ENCODE measurements around the gene NPC1L1. TPM values are rescaled to one million over a fixed set of nuclear protein-coding genes. Genes with fewer than 3 reads are reported as not detected.

The NPC1L1 gene
- total RNA-seq, 2 donors from 2014 or later: 0.06 to 0.14 TPM

DNA sequence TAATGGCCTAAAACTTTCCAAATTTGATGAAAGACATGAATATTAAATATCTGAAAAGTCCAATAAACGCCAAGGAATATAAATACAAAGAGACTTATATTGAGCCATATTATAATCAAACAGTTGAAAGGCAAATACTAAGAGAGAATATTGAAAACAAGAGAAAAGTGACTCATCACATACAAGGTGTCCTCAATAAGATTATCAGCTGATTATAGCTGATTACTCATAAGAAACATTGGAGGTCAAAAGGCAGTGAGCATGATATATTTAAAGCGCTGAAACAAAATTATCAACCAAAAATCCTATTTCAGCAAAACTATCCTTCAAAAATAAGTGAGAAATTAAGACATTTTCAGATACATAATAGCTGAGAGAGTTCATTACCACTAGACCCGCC, 7.8 kb upstream of the NPC1L1 start:
- ATAC-seq: peak in 1 of 2 donors; percentile 67
- H3K9me3 Mint-ChIP-seq: no peaks in the 10 kb centered on the region
- DNase-seq (ENCODE audit: low spot score in 2 of 2): no peak
- no peaks in the 10 kb centered on the region for H3K36me3 Mint-ChIP-seq
- no peak overlapping the region for H3K27ac Mint-ChIP-seq

DNA sequence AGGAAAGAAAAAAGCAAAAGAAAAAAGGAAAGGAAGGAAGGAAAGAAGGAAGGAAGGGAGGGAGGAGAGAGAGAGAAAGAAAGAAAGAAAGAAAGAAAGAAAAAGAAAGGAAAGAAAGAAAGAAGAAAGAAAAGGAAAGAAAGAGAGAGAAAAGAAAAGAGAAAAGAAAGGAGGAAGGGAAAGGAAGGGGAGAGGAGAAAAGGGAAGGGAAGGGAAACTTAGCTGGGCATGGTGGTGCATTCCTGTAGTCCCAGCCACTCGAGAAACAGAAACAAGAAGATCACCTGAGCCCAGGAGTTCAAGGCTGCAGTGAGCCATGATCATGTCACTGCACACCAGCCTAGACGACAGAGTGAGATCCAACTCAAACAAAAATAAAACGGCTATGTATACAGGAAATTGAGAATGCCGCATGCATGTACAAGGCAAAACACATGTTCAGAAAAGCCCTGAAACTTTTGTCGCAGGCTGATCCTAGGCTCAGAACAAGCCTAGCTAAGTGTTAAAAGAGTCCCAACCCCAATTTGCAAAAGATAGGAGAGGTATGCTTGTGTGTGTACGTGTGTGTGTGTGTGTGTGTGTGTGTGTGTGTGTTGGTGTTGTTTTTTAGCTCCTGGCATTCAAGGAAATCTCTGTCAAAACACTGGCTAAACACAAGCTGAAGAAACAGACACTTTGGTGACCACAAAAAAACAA, 6.6 kb upstream of the NPC1L1 start:
- no peaks in the 10 kb centered on the region for H3K36me3 Mint-ChIP-seq
- peak overlapping the region in 1 of 2 donors; percentile 62 for H3K27ac Mint-ChIP-seq
- DNase-seq (ENCODE audit: low spot score in 2 of 2): no peak
- H3K9me3 Mint-ChIP-seq: no peaks in the 10 kb centered on the region
- no peak for ATAC-seq

DNA sequence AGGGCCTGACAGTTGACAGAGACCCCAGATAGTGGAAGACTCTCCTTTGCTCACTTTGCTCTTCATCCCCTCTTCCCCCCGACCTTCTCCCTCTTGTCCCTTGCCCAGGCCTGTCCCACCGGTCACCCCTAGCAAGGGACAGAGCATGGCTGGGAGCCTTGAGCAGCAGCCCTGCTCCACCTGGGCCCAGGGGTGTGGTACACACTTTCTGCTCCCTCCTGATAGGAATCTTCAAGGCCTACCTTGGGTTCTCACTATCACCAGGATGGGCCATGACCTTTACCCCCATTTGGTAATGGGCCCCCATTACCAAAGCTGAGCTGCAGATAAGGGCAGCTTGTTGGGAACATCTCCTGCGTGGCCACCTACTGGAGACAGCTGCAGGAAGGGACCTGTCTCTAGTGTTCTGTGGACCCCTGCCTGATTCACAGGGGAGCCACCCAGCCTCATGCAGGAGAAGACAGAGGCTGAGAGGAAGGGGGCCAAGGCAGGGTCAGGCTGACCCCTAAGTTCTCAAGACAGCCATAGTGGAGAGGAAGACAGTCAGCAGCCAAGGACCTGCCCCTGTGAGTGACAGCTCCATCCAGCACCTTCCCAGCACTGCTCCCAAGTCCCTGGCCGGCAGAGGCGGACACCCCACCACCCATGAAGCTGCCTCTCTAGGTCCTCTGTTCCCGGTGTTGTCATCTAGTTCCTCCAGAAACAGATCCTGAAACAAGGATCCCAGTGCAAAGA, 913 bp upstream of the NPC1L1 start:
- DNase-seq (ENCODE audit: low spot score in 2 of 2) (no peak), ATAC-seq (no peak)
- Mint-ChIP-seq H3K27ac (peak overlapping the region in 1 of 2 donors; percentile 30), H3K9me3 (no peaks in the 10 kb centered on the region), H3K36me3 (no peaks in the 10 kb centered on the region)

DNA sequence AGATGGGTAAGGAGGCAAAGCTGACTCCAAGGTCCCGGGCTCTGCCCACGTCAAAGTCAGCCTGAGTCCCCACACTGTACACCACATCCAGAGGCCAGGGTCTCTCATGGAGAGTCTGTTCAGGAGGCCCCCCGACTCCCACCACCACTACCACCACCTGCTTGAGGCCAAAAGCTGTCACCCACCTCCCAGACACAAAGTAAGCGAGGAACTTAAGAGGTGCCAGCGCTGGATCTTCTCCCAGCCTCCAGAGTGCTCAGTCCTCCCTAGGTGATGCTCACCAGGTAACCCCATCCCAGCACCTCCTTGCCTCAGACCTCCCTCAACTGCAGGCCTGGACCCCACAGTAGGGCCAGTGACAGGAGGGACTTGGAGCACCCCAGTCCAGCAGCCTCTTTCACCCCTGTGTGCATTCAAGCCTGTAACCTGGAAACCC, 520 bp downstream of the NPC1L1 start:
- no peaks in the 10 kb centered on the region for H3K36me3 Mint-ChIP-seq
- no peaks in the 10 kb centered on the region for H3K9me3 Mint-ChIP-seq
- H3K27ac Mint-ChIP-seq: no peak overlapping the region
- no peak for DNase-seq (ENCODE audit: low spot score in 2 of 2)
- ATAC-seq: no peak

DNA sequence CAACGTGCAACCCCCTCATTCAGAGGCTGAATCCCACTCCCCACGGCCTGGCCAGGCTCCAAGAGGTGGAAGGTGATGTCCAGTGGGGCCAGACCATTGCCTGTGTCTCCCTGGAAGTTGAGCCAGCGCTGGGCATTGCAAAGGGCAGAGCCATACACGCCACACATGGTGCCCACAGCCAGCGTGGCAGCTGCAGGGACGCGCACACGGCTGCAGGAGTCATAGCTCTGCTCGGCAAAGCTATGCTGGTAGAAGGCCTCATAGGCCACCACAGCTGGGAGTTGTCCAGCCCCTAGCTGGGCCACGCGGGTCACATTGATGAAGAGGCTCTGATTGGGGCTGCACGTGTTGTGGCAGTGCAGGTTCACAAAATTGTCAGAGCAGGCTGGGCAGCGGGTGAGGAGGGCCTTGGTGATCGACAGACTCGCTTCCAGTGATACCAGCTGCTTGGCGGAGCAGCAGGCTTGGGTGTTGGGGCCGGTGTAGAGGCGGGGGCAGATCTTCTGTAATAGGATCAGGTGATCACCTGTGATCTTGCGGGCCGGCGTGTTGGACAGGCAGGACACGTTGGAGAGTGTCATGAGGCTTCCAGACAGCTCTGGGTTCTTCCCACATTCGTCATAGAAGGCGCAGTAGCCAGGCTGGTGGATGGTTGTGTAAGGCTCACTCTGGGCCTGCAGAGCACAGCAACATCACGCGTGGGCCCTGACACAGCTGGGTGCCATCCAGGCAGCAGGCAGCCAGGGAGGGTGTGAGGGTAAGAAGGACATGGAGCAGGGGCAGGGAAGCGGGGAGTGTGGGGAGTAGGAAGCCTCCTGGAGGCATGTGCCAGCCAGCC, 1.2 kb downstream of the NPC1L1 start:
- Mint-ChIP-seq H3K9me3 (no peaks in the 10 kb centered on the region), H3K27ac (peak overlapping the region in 1 of 2 donors; percentile 36), H3K36me3 (no peaks in the 10 kb centered on the region)
- DNase-seq (ENCODE audit: low spot score in 2 of 2): no peak
- ATAC-seq: no peak

DNA sequence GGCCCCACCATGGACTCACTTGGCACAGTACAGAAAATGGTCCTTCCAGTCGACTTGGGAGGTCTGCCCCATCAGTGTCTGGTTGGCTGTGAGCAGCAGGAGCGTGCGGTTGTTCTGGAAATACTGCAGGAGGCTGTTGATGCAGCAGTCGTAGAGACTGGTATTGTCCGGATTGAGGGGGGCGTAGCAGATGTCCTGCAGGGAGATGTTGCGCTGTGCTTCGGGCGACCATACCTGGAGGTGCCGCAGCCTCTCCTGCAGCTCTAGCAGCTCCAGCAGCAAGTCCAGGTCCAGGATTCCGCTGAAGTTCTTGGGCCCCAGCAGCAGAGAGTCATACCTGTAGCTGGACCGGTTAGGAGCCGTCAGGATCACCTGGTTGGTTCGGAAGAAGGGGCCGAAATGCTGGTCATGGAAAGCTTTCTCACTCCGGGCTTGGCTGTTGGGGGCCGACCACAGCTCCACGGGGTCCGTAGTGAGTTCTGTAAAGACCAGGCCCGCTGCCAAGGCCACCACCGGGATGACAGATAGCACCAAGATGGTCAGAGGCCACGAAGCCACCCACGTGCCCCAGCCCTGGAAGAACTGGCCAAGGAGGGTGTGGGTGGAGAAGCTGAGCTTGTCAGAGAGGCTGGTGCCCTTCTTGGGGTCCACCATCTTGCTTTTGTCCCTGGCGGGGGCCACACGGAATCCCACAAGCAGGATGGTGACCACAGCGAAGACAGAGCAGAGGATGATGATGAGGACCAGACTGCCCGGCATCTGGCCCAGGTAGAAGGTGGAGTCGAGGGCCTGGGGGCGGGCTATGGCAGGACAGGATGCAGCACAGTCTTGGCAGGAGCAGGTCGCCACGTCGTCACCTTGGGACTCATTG, 2.1 kb downstream of the NPC1L1 start:
- Mint-ChIP-seq H3K9me3 (no peaks in the 10 kb centered on the region), H3K27ac (no peak overlapping the region), H3K36me3 (no peaks in the 10 kb centered on the region)
- DNase-seq (ENCODE audit: low spot score in 2 of 2) (no peak), ATAC-seq (no peak)

DNA sequence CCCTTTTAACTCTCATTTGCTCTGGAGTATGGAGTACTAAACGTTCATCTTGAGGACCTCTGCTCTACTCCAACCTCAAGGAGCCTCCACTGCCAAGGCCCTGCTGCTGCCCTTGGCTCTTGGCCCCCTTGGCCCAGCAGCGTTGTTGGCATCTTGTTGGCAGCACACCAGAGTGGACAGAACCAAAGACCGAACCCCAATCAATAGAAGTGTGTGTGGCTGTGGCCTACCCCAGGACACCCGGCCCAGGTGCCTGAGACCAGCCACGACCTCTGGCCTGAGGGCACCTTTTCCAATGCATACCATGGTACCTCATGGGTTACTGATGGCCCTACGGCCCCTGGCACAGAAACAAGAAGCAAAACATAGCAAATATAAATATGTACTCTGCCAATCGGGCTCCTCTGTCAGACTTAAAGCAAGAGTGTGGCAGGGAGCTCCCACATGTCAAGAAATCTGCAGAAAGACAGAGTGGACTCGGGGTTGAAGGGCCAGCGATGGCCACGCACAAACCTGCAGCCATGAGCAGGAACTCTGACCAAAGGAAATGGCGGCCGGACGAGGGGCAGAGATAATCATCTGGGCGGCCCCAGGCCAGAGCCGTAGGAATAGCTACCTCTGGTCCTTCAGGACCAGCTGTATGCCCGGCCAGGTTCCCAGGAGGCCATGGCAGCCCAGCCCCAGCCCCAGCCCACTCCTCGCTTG, 2.9 kb downstream of the NPC1L1 start:
- DNase-seq (ENCODE audit: low spot score in 2 of 2): no peak
- no peak for ATAC-seq
- Mint-ChIP-seq H3K36me3 (no peaks in the 10 kb centered on the region), H3K27ac (no peak overlapping the region), H3K9me3 (no peaks in the 10 kb centered on the region)

DNA sequence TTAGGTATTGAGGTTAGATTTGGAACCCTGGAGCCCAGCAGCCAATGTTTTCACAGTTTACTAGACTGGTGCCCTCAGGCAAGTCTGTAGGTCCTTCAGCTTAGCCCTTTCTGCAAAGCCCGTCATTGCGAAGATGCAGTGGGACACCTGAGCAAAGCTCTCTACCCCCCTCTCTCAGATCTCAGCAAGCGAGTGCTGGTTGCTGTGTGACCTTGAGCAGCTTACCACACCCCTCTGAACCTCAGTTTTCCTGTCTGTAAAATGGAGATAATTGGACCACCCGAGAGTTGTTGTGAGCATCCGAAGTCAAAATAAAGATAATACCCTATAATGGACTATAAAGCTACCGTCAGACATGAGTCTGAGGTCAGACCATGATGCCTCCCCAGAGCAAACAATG, 3.7 kb downstream of the NPC1L1 start:
- peak overlapping the region in 1 of 2 donors; percentile 6 for H3K27ac Mint-ChIP-seq
- no peak for ATAC-seq

DNA sequence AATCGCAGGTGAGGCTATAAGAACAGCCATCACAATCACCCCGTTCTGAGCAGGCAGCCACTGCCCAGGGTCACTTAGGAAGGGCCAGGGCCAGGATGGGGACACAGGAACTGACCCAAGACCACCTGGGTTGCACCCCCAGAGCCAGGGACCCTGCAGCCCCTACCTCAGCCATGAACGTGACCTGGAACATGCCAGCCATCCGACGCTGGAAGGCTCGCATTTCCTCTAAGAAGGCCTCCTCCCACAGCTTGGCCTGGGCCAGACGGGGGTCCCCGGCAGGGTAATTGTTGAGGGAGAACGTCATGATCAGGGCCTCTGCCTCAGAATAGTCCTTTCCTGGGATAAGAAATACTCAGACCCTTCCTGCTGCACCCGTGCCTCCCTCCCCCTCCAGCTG, 5.0 kb downstream of the NPC1L1 start:
- no peak for ATAC-seq
- H3K27ac Mint-ChIP-seq: no peak overlapping the region
- DNase-seq (ENCODE audit: low spot score in 2 of 2): no peak
- no peaks in the 10 kb centered on the region for H3K9me3 Mint-ChIP-seq
- no peaks in the 10 kb centered on the region for H3K36me3 Mint-ChIP-seq

More for the DNA sequence above, 3.7 kb downstream of the NPC1L1 start:
- no peaks in the 10 kb centered on the region for H3K36me3 Mint-ChIP-seq
- no peaks in the 10 kb centered on the region for H3K9me3 Mint-ChIP-seq
- no peak for DNase-seq (ENCODE audit: low spot score in 2 of 2)

DNA sequence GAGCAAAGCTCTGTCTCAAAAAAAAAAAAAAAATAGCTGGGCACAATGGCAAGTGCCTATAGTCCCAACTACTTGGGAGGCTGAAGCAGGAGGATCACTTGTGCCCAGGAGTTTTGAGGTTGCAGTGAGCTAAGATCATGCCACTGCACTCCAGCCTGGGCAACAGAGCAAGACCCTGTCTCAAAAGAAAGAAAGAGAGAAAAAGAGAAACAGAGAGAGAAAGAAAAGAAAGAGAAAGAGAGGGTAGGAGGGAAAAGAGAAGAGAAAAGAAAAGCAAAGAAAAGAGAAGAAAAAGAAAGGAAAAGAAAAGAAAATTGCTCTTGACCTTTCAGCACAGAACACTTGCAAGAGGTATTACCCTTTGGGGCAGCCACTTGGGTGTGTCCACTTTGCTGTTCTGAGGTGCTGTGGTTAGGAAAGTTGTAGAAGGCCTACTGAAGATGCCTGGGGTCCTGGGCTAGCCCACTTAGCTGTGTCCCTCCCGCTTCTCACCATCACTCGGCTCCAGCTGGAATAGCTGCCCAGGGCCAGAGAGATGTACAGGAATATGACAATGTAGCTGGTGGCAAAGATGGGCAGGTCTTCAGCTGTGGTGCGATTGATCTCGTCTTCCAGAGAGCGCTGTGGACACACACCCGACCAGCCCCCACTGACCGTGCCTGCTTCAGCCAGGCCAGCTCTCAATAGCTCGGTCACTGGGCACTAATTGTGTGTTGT, 5.6 kb downstream of the NPC1L1 start:
- H3K9me3 Mint-ChIP-seq: no peaks in the 10 kb centered on the region
- no peak for DNase-seq (ENCODE audit: low spot score in 2 of 2)
- ATAC-seq: no peak
- no peaks in the 10 kb centered on the region for H3K36me3 Mint-ChIP-seq
- H3K27ac Mint-ChIP-seq: peak overlapping the region in 1 of 2 donors; percentile 32

DNA sequence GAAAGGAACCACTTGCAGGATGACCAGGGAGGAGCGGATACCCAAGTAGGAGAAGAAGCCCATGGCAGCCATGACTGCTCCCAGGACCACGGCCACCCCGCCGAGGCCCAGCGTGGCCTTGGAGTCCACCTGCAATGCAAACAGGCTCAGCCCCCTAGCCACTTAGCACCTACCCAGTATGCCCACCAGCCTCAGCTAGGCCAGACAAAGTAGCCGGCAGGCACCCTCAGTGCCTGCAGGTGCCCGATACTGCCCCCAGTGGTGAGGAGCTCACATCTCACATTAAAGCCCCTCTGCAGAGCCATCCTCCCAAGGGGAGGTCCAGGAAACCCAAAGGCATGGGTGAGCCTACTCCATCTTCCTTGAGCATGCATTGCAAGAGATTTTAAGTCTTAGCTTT, 6.6 kb downstream of the NPC1L1 start:
- no peaks in the 10 kb centered on the region for H3K36me3 Mint-ChIP-seq
- ATAC-seq (peak; percentile 77 to 80), DNase-seq (ENCODE audit: low spot score in 2 of 2) (peak in 1 of 2 donors; percentile 66)
- H3K27ac Mint-ChIP-seq: no peak overlapping the region
- H3K9me3 Mint-ChIP-seq: no peaks in the 10 kb centered on the region

DNA sequence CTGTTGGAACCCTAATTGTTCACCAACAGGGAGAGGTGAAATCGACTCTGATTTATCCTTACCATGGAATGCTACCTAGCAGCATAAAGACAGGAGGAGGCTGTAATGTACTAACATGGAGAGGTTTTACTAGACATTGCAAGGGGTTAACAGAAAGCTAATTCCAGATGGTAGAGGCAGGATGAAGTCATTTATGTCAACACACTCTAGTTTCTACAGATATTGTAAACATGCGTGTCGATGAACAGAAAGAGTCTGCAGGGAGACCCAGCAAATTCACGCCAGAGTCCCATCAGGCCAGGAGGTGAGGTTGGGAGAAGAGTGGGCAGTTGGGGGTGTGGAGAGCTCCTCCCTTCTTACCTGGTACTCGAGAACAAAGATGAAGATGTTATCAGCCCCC, 7.0 kb downstream of the NPC1L1 start:
- no peaks in the 10 kb centered on the region for H3K36me3 Mint-ChIP-seq
- DNase-seq (ENCODE audit: low spot score in 2 of 2): no peak
- H3K9me3 Mint-ChIP-seq: peaks cover 0 to 2% of the 10 kb centered on the region in 2 donors
- no peak overlapping the region for H3K27ac Mint-ChIP-seq
- no peak for ATAC-seq

DNA sequence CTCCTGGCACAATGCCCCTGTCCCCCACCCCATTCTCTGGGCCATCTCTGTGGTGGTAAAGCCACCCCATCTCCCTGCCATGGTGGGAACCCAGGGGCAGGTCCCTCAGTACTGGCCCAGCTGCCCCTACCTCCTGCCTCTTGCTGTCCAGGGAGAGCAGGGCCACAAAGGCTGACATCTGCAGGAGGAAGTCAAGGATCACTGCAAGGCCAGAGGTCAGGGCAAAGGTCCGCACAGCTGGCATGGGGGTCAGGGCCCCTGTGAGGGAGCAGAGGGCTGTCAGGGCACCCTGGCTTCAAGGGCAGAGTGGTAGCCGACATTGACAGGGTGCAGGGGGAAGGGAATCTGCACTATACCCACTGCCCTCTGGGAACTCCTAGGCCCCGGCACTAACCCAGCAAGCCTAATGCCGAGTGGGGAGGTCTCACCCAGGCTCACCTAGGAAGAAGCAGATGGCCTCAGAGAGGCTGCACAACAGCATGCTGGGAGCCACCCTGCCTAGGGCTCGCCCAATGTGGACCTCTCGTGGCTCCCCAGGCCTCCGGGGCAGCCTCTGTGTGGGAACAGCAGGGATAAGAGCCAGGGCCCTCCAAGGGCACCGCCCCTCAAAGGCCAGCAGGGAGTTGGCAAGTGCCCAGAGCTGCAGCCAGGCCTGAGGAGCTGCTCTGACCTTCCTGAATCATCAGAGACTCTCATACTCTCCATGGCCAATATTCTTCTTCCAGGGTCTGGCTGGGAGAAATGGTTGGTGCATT, 7.7 kb downstream of the NPC1L1 start:
- no peak for ATAC-seq
- H3K9me3 Mint-ChIP-seq: peaks cover 0 to 4% of the 10 kb centered on the region in 2 donors

DNA sequence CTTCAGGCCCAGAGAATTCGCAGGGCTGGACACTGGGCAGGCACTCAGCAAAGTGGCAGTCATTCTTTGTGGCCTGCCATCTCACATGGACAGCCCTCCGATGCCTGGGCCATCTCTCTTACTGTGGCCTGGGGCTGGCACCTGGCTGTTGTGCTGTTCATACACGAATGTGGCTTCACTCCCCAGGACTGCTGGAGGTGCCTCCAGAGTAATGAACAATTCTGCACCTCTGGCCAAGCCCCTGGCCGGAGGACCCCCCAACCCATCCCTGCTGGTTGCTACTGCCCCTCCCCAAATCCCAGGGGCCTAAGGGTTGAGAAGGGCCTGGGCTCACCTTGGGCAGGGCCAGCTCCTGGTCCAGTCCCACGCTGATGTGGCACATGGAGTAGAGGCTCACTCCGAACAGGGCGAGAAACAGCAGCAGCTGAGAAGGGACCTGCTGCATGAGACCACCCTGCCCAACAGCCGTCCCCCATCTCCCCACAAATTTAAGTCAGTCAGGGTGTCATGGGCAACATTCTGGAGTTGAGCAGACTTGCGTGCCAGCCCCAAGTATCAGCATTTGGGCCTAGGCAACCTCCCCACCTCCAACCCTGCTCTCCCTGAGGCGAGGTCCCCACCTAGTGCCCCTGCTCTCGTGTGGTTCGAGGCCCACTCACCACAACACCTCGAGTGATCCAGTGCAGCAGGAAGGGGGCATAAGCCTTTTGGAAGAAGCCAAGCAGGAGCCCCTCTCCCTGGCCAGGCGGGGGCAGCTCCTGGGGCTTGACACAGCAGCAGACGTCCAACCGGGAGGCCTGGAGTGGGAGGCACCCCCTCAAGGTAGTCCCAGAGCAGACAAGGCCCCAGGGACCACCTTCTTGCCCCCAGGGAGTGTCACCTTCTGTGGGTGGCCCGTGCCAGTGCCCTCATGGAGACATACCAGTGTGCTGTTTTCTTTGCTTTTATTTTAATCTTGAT, 9.4 kb downstream of the NPC1L1 start:
- ATAC-seq (no peak), DNase-seq (ENCODE audit: low spot score in 2 of 2) (no peak)
- peaks cover 0 to 6% of the 10 kb centered on the region in 2 donors for H3K36me3 Mint-ChIP-seq
- H3K27ac Mint-ChIP-seq: no peak overlapping the region
- H3K9me3 Mint-ChIP-seq: peaks cover 0 to 4% of the 10 kb centered on the region in 2 donors

More for the DNA sequence above, 7.7 kb downstream of the NPC1L1 start:
- DNase-seq (ENCODE audit: low spot score in 2 of 2): no peak
- no peak overlapping the region for H3K27ac Mint-ChIP-seq
- peaks cover 0 to under 1% of the 10 kb centered on the region in 2 donors for H3K36me3 Mint-ChIP-seq

Measured in activated naive CD4-positive, alpha-beta T cell treated with anti-CD3 and anti-CD28 coated beads, Interleukin-2, amount 50 U/mL, for 72 hours (primary cell).